WTC11 (cell line): ENCODE data around the gene IL6ST. TPM values are rescaled to one million over a fixed set of nuclear protein-coding genes. Genes with fewer than 3 reads are reported as not detected.

Source experiments
- ATAC-seq: fragments of 200-7000 bp; cut with Tn5 transposase; 2 replicates; pipeline ENCODE4 v1.10.0; 2021; ENCODE audit warnings: mild to moderate bottlenecking, moderate library complexity
- CTCF ChIA-PET: fragments of 300-600 bp; sonication (Branson Sonifier 250); formaldehyde crosslinking; loops from one replicate; lab custom pipeline; 2021; ENCODE audit warnings: antibody characterized with exemption; lab: Charles Lee
- POLR2A ChIA-PET: fragments of 350-600 bp; sonication (Branson Sonifier 250); formaldehyde crosslinking; loops from one replicate; lab custom pipeline; 2021; ENCODE audit warnings: antibody characterized with exemption; lab: Charles Lee
- DNase-seq: peaks from one replicate; pipeline ENCODE4 v3.0.0; 2021; ENCODE audit warnings: low spot score
- H3K27ac Mint-ChIP-seq: 2 replicates; pipeline ENCODE4 v1.8.0; 2021; ENCODE audit warnings: mixed read lengths
- H3K27me3 Mint-ChIP-seq: 2 replicates; pipeline ENCODE4 v1.8.0; 2021; ENCODE audit warnings: low read depth, mild to moderate bottlenecking, moderate library complexity, mixed read lengths
- H3K36me3 Mint-ChIP-seq: 2 replicates; pipeline ENCODE4 v1.8.0; 2021; ENCODE audit warnings: mixed read lengths
- H3K4me1 Mint-ChIP-seq: 2 replicates; pipeline ENCODE4 v1.8.0; 2022; ENCODE audit warnings: mixed read lengths
- H3K4me3 Mint-ChIP-seq: 2 replicates; pipeline ENCODE4 v1.8.0; 2021; ENCODE audit warnings: mild to moderate bottlenecking, moderate library complexity, mixed read lengths
- H3K9me3 Mint-ChIP-seq: 2 replicates; pipeline ENCODE4 v1.8.0; 2021; ENCODE audit warnings: mixed read lengths
- ATF1 ChIP-seq: sonication (generic); formaldehyde crosslinking; IDR thresholded peaks from 2 replicates; pipeline ENCODE4 v1.8.1; 2023; ENCODE audit warnings: mild to moderate bottlenecking, moderate library complexity, missing genetic modification reagents
- CDX4 ChIP-seq: fragments of 250-450 bp; sonication (Bioruptor Pico); IDR thresholded peaks from 2 replicates; pipeline ENCODE4 v1.9.0; 2021; ENCODE audit warnings: moderate library complexity, mild to moderate bottlenecking, inconsistent platforms, borderline replicate concordance
- CREM ChIP-seq: sonication (generic); formaldehyde crosslinking; IDR thresholded peaks from 2 replicates; pipeline ENCODE4 v1.8.1; 2022; ENCODE audit warnings: mild to moderate bottlenecking, missing genetic modification reagents, moderate library complexity
- IRF1 ChIP-seq: sonication (generic); formaldehyde crosslinking; IDR thresholded peaks from 2 replicates; pipeline ENCODE4 v1.8.0; 2023; ENCODE audit warnings: missing genetic modification reagents
- JUN ChIP-seq: sonication (generic); formaldehyde crosslinking; IDR thresholded peaks from 2 replicates; pipeline ENCODE4 v1.8.0; 2023; ENCODE audit warnings: mild to moderate bottlenecking, missing genetic modification reagents
- NFE2L1 ChIP-seq: sonication (generic); formaldehyde crosslinking; IDR thresholded peaks from 2 replicates; pipeline ENCODE4 v1.8.1; 2023; ENCODE audit warnings: missing genetic modification reagents
- NFYB ChIP-seq: sonication (generic); formaldehyde crosslinking; conservative IDR thresholded peaks from 2 replicates; pipeline ENCODE4 v1.8.0; 2022; ENCODE audit warnings: low read depth, missing genetic modification reagents
- NR1H2 ChIP-seq: sonication (generic); formaldehyde crosslinking; IDR thresholded peaks from 2 replicates; pipeline ENCODE4 v1.9.0; 2021; ENCODE audit warnings: mild to moderate bottlenecking, moderate library complexity, missing genetic modification reagents
- RELA ChIP-seq: sonication (generic); formaldehyde crosslinking; IDR thresholded peaks from 2 replicates; pipeline ENCODE4 v1.8.1; 2022; ENCODE audit warnings: missing genetic modification reagents, mild to moderate bottlenecking, borderline replicate concordance
- SMAD3 ChIP-seq: sonication (generic); formaldehyde crosslinking; IDR thresholded peaks from 2 replicates; pipeline ENCODE4 v1.8.0; 2022; ENCODE audit warnings: missing genetic modification reagents, mild to moderate bottlenecking, borderline replicate concordance
- TEAD1 ChIP-seq: sonication (generic); formaldehyde crosslinking; IDR thresholded peaks from 2 replicates; pipeline ENCODE4 v1.8.0; 2022; ENCODE audit warnings: mild to moderate bottlenecking, missing genetic modification reagents
- ZBTB43 ChIP-seq: sonication (generic); formaldehyde crosslinking; IDR thresholded peaks from 2 replicates; pipeline ENCODE4 v1.8.1; 2023; ENCODE audit warnings: mild to moderate bottlenecking, missing genetic modification reagents
- ZNF138 ChIP-seq: sonication (generic); formaldehyde crosslinking; conservative IDR thresholded peaks from 2 replicates; pipeline ENCODE4 v1.8.1; 2022; ENCODE audit warnings: mild to moderate bottlenecking, moderate library complexity, missing genetic modification reagents
- ZNF232 ChIP-seq: sonication (generic); formaldehyde crosslinking; IDR thresholded peaks from 2 replicates; pipeline ENCODE4 v1.8.0; 2022; ENCODE audit warnings: mild to moderate bottlenecking, missing genetic modification reagents
- ZNF396 ChIP-seq: fragments of 250-450 bp; sonication (Bioruptor Pico); IDR thresholded peaks from 2 replicates; pipeline ENCODE4 v1.8.0; 2021; ENCODE audit warnings: mild to moderate bottlenecking, moderate library complexity, borderline replicate concordance
- ZNF423 ChIP-seq: fragments of 250-450 bp; sonication (Bioruptor Pico); IDR thresholded peaks from 2 replicates; pipeline ENCODE4 v2.1.2; 2022; ENCODE audit warnings: mild to moderate bottlenecking, moderate library complexity
- total RNA-seq: library from RNA; stranded (reverse); gene quantifications from 3 replicates; pipeline ENCODE4 v1.2.3, GENCODE V29; 2021
- TF ChIP-seq, protein P1 (sequence below): sonication (generic); formaldehyde crosslinking; IDR thresholded peaks from 2 replicates; pipeline ENCODE4 v1.8.1; 2022; ENCODE audit warnings: mild to moderate bottlenecking, missing genetic modification reagents, moderate library complexity, borderline replicate concordance
- TF ChIP-seq, protein P2 (sequence below): sonication (generic); formaldehyde crosslinking; IDR thresholded peaks from 2 replicates; pipeline ENCODE4 v1.8.1; 2022; ENCODE audit warnings: low read depth, missing genetic modification reagents, borderline replicate concordance

IL6ST gene
- total RNA-seq, 1 experiment from 2014 or later, result 8.4 TPM

DNA sequence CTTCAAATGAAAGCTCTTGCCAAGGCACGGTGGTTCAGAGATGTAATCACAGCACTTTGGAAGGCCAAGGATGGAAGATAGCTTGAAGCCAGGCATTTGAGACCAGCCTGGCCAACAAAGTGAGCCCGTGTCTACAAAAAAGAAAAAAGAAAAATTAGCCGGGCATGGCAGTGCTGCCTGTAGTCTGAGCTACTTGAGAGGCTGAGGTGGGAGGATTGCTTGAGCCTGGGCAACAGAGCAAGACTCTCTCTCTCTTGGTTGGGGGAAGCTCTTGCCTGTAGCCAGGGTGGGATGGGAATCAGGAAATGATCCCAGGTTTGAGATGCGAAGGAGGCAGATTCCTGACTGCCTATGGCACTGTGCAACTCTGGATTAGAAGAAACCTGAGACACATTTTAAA, 62.1 kb downstream of the IL6ST start:
- POLR2A ChIA-PET, result no interaction called here
- Mint-ChIP-seq H3K4me3 (no peak overlapping the region), H3K4me1 (no peaks in the 10 kb centered on the region), H3K27me3 (no peaks in the 10 kb centered on the region; the same call in 1 of the 2 replicates), H3K27ac (no peak overlapping the region), H3K36me3 (no peaks in the 10 kb centered on the region), H3K9me3 (no peaks in the 10 kb centered on the region)
- DNase-seq, result no peak
- CTCF ChIA-PET, result interaction anchor here (1.2 kb wide), 1 partner anchor 61 kb away, joined by 3 read pairs; no protein-coding TSS in a partner anchor
- TF ChIP-seq, protein P1, sequence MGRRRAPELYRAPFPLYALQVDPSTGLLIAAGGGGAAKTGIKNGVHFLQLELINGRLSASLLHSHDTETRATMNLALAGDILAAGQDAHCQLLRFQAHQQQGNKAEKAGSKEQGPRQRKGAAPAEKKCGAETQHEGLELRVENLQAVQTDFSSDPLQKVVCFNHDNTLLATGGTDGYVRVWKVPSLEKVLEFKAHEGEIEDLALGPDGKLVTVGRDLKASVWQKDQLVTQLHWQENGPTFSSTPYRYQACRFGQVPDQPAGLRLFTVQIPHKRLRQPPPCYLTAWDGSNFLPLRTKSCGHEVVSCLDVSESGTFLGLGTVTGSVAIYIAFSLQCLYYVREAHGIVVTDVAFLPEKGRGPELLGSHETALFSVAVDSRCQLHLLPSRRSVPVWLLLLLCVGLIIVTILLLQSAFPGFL, result no peak
- TF ChIP-seq SMAD3 (CRISPR knock-in tag), result no peak
- no peak for TF ChIP-seq NFE2L1 (CRISPR knock-in tag)
- TF ChIP-seq NR1H2 (CRISPR knock-in tag), result no peak
- TF ChIP-seq NFYB (CRISPR knock-in tag), result no peak
- no peak for TF ChIP-seq ZNF423 (CRISPR knock-in tag)
- TF ChIP-seq ZBTB43 (CRISPR knock-in tag), result no peak
- TF ChIP-seq ZNF396 (CRISPR knock-in tag), result no peak
- TF ChIP-seq RELA, result no peak
- TF ChIP-seq, protein P2, sequence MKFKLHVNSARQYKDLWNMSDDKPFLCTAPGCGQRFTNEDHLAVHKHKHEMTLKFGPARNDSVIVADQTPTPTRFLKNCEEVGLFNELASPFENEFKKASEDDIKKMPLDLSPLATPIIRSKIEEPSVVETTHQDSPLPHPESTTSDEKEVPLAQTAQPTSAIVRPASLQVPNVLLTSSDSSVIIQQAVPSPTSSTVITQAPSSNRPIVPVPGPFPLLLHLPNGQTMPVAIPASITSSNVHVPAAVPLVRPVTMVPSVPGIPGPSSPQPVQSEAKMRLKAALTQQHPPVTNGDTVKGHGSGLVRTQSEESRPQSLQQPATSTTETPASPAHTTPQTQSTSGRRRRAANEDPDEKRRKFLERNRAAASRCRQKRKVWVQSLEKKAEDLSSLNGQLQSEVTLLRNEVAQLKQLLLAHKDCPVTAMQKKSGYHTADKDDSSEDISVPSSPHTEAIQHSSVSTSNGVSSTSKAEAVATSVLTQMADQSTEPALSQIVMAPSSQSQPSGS (CRISPR knock-in tag), result no peak
- no peak for TF ChIP-seq ZNF232 (CRISPR knock-in tag)
- TF ChIP-seq IRF1 (CRISPR knock-in tag), result no peak
- TF ChIP-seq CDX4 (CRISPR knock-in tag), result no peak
- TF ChIP-seq JUN, result no peak
- no peak for TF ChIP-seq CREM (CRISPR knock-in tag)
- no peak for TF ChIP-seq ZNF138 (CRISPR knock-in tag)
- TF ChIP-seq TEAD1 (CRISPR knock-in tag), result no peak
- no peak for ATAC-seq

DNA sequence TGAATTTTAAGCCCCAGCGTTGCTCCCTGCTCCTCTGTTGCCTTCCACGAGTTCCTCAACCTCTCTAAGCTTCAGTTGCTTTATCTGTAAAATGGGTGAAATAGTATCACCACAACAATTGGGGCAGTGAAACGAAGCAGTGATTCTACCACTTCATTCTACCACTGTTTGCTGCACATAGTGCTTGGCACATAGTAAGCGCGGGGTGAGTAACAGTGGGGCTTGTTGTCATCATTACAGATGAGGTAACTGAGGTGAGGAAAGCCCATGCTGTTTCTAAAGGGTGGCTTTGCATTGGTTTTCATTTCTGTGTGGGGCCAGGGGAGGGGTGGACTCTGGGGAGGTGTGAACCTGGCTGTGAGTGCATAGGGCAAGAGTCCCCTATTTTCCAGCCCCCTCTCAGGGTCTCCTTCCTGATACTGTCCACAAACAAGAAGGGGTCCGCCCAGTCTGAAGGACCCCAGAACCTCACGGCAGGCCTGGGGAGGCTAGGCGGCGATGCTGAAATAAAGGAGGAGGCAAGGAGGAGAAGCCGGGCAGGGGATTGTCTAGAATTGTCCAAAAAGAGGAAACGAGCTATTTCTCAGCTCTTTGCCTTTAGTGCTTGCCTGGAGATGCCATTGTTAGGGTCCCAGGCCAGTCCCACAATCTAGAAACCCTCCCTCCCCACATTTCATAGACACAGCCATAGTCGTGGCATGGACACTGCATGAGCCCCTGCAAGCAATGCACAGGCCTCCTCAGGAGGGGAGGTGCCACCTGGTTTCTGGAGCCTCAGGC, 65.6 kb downstream of the IL6ST start:
- CTCF ChIA-PET, result no interaction called here
- 0 out of 2 replicates have a peak, but pooled peaks cover 3% of the 10 kb centered on the region for H3K9me3 Mint-ChIP-seq
- POLR2A ChIA-PET, result no interaction called here

More for the DNA sequence above, 65.6 kb downstream of the IL6ST start:
- no peak for DNase-seq
- Mint-ChIP-seq H3K4me1 (no peaks in the 10 kb centered on the region), H3K27me3 (no peaks in the 10 kb centered on the region; the same call in 1 of the 2 replicates), H3K36me3 (no peaks in the 10 kb centered on the region), H3K4me3 (no peak overlapping the region), H3K27ac (no peak overlapping the region)
- TF ChIP-seq ATF1 (CRISPR knock-in tag), result no peak
- no peak for ATAC-seq
